Left lung (tissue), 14 donors: Measurements from ENCODE around the gene KDM1A. TPM values are rescaled to one million over a fixed set of nuclear protein-coding genes. Genes with fewer than 3 reads are reported as not detected.

Source experiments
- ATAC-seq: fragments of 200-7000 bp; cut with Tn5 transposase; one replicate; pipeline ENCODE4 v1.9.1; 2020; ENCODE audit warnings: moderate library complexity
- DNase-seq, 4 donors: peaks; one replicate each; pipeline ENCODE4 v3.0.0-alpha.2; 2013 to 2020
- H3K27ac ChIP-seq, 2 donors: fragments of 200-600 bp; sonication (generic) in 1 of 2; one replicate each; pipeline versions ENCODE4 v1.5.0 to v1.8.0; 2020 to 2021
- H3K27me3 ChIP-seq, 2 donors: fragments of 200-600 bp; sonication (generic) in 1 of 2; one replicate each; pipeline versions ENCODE4 v1.5.0 to v1.8.0; 2020 to 2021
- H3K36me3 ChIP-seq, 2 donors: fragments of 200-600 bp; sonication (generic) in 1 of 2; one replicate each; pipeline versions ENCODE4 v1.5.0 to v1.8.0; 2020 to 2021
- H3K4me1 ChIP-seq, 2 donors: fragments of 200-600 bp; one replicate each; pipeline ENCODE4 v1.8.0; 2021
- H3K4me3 ChIP-seq, 2 donors: fragments of 200-600 bp; sonication (generic) in 1 of 2; one replicate each; pipeline versions ENCODE4 v1.5.0 to v1.8.0; 2020 to 2021; ENCODE audit warnings: mild to moderate bottlenecking in 1 of 2
- H3K9me3 ChIP-seq, 2 donors: fragments of 200-600 bp; sonication (generic) in 1 of 2; one replicate each; pipeline versions ENCODE4 v1.5.0 to v1.8.0; 2020 to 2021
- intact Hi-C, 2 donors: fragments of 100-400 bp; cut with DNase I; formaldehyde crosslinking; loops; one replicate each; pipeline versions ENCODE4 v1.11.2 to v1.14.2; 2022
- long read RNA-seq, 12 donors: library from polyadenylated mRNA in 2 of 12; unstranded in 2 of 12; transcript quantifications; one replicate each; pipeline ENCODE4 v2.0.0 and lab custom pipeline, GENCODE V29; 2019 to 2026
- polyA plus RNA-seq, 6 donors: library from polyadenylated mRNA; unstranded; fragments of 120-200 nt; gene quantifications; one replicate each; pipeline ENCODE4 v1.2.1, GENCODE V29; 2013; ENCODE audit not compliant: insufficient read length in 6 of 6
- total RNA-seq, 2 donors: library from RNA; stranded (reverse); fragmentation: NEBNext Ultra II Directional; extraction: Animal tissue kit (Norgen Biotek cat#: 25700); gene quantifications; one replicate each; pipeline ENCODE4 v1.2.1, GENCODE V29; 2021
- TF ChIP-seq, protein P1 (sequence below), 2 donors: fragments of 200-600 bp; sonication (generic) in 1 of 2; IDR thresholded peaks; one replicate each; pipeline versions ENCODE4 v1.5.0 to v1.8.0; 2021; ENCODE audit warnings: antibody characterized with exemption in 2 of 2
- donor health status: DM: no; HTN: yes; CAD: no.
- donor health status: DM: no; HTN: no; CAD: no.

The KDM1A gene
- 10 to 100 TPM; 39.5 to 40.8 TPM for total RNA-seq
- polyA plus RNA-seq = 100 to 1,000 TPM; 114 to 126 (median 119) TPM
- long read RNA-seq, donor 1, transcript KDM1A-206 (1 exons, 2,810 nt) = major isoform, 35 of 150 reads
- long read RNA-seq, donor 1, partial matches to known transcripts = 103 of 150 reads
- long read RNA-seq, donor 1, other reads (novel, unspliced or antisense) = 9 of 150 reads
- long read RNA-seq, donor 2, transcript KDM1A-206 (1 exons, 2,810 nt) = major isoform, 28 of 87 reads
- long read RNA-seq, donor 2, transcript KDM1A-201 (19 exons, 3,033 nt) = minor isoform, 5 of 87 reads
- long read RNA-seq, donor 2, partial matches to known transcripts = 47 of 87 reads
- long read RNA-seq, donor 2, other reads (novel, unspliced or antisense) = 7 of 87 reads
- long read RNA-seq, donor 3, transcript KDM1A-206 (1 exons, 2,810 nt) = major isoform, 9 of 35 reads
- long read RNA-seq, donor 3, transcript KDM1A-201 (19 exons, 3,033 nt) = minor isoform, 6 of 35 reads
- long read RNA-seq, donor 3, partial matches to known transcripts = 20 of 35 reads
- long read RNA-seq, donor 3, other reads (novel, unspliced or antisense) = 0 of 35 reads
- long read RNA-seq, donor 4 = 0 reads
- long read RNA-seq, donor 5, transcript KDM1A-206 (1 exons, 2,810 nt) = major isoform, 29 of 98 reads
- long read RNA-seq, donor 5, partial matches to known transcripts = 58 of 98 reads
- long read RNA-seq, donor 5, other reads (novel, unspliced or antisense) = 8 of 98 reads
- long read RNA-seq, donor 6, transcript KDM1A-206 (1 exons, 2,810 nt) = major isoform, 17 of 52 reads
- long read RNA-seq, donor 6, transcript KDM1A-201 (19 exons, 3,033 nt) = minor isoform, 10 of 52 reads
- long read RNA-seq, donor 6, partial matches to known transcripts = 15 of 52 reads
- long read RNA-seq, donor 6, other reads (novel, unspliced or antisense) = 10 of 52 reads
- long read RNA-seq, donor 7, transcript KDM1A-201 (19 exons, 3,033 nt) = minor isoform, 5 of 43 reads
- long read RNA-seq, donor 7, transcript KDM1A-206 (1 exons, 2,810 nt) = major isoform, 18 of 43 reads
- long read RNA-seq, donor 7, partial matches to known transcripts = 20 of 43 reads
- long read RNA-seq, donor 7, other reads (novel, unspliced or antisense) = 0 of 43 reads
- long read RNA-seq, donor 8, transcript KDM1A-201 (19 exons, 3,033 nt) = minor isoform, 5 of 79 reads
- long read RNA-seq, donor 8, transcript KDM1A-206 (1 exons, 2,810 nt) = major isoform, 26 of 79 reads
- long read RNA-seq, donor 8, partial matches to known transcripts = 36 of 79 reads
- long read RNA-seq, donor 8, other reads (novel, unspliced or antisense) = 12 of 79 reads
- long read RNA-seq, donor 9 = 0 reads
- long read RNA-seq, donor 10, partial matches to known transcripts = 3 of 3 reads
- long read RNA-seq, donor 10, other reads (novel, unspliced or antisense) = 0 of 3 reads
- long read RNA-seq, donor 11, transcript KDM1A-206 (1 exons, 2,810 nt) = major isoform, 20 of 71 reads
- long read RNA-seq, donor 11, partial matches to known transcripts = 42 of 71 reads
- long read RNA-seq, donor 11, other reads (novel, unspliced or antisense) = 5 of 71 reads
- long read RNA-seq, donor 12, transcript KDM1A-201 (19 exons, 3,033 nt) = minor isoform, 5 of 56 reads
- long read RNA-seq, donor 12, transcript KDM1A-206 (1 exons, 2,810 nt) = major isoform, 19 of 56 reads
- long read RNA-seq, donor 12, partial matches to known transcripts = 32 of 56 reads
- long read RNA-seq, donor 12, other reads (novel, unspliced or antisense) = 0 of 56 reads

DNA sequence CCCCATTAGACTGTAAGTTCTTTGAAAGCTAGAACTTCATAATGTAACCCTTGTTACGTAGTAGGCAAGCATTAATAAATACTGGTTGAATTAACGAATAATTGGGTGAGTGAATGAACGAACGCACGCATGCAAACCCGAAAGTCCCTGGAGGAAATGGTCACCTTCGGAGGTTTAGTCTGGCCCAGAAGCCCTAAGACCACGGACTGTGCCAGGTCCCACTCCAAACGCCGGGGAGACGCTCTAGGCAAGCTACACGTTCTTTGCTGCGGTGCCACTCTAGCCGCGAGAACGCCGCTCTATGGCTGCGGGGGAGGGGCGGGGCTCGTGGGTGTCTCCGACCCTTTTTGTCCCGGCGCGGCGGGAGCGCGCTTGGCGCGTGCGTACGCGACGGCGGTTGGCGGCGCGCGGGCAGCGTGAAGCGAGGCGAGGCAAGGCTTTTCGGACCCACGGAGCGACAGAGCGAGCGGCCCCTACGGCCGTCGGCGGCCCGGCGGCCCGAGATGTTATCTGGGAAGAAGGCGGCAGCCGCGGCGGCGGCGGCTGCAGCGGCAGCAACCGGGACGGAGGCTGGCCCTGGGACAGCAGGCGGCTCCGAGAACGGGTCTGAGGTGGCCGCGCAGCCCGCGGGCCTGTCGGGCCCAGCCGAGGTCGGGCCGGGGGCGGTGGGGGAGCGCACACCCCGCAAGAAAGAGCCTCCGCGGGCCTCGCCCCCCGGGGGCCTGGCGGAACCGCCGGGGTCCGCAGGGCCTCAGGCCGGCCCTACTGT lies at the start of gene KDM1A:
KDM1A (plus strand) TSS at position 375 of the 769 bp plus-strand sequence; CDS start at position 504, 129 bp downstream.
- peak within 1 kb of the TSS; percentile 81 to 89 for H3K27ac ChIP-seq
- H3K4me3 ChIP-seq = peak within 1 kb of the TSS; percentile 79 to 92
- TF ChIP-seq, protein P1, sequence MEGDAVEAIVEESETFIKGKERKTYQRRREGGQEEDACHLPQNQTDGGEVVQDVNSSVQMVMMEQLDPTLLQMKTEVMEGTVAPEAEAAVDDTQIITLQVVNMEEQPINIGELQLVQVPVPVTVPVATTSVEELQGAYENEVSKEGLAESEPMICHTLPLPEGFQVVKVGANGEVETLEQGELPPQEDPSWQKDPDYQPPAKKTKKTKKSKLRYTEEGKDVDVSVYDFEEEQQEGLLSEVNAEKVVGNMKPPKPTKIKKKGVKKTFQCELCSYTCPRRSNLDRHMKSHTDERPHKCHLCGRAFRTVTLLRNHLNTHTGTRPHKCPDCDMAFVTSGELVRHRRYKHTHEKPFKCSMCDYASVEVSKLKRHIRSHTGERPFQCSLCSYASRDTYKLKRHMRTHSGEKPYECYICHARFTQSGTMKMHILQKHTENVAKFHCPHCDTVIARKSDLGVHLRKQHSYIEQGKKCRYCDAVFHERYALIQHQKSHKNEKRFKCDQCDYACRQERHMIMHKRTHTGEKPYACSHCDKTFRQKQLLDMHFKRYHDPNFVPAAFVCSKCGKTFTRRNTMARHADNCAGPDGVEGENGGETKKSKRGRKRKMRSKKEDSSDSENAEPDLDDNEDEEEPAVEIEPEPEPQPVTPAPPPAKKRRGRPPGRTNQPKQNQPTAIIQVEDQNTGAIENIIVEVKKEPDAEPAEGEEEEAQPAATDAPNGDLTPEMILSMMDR (IDR thresholded peaks at IDR 0.05) = no peak
- H3K9me3 ChIP-seq = no peaks in the 10 kb centered on the region
- peak; percentile 98 for ATAC-seq
- intact Hi-C loops = no loop called here
- H3K4me1 ChIP-seq = peaks cover 0 to 17% of the 10 kb centered on the region in 2 donors
- no peaks in the 10 kb centered on the region for H3K27me3 ChIP-seq
- H3K36me3 ChIP-seq = no peaks in the 10 kb centered on the region
- DNase-seq = peak; percentile 95 to 99 (median 98)

DNA sequence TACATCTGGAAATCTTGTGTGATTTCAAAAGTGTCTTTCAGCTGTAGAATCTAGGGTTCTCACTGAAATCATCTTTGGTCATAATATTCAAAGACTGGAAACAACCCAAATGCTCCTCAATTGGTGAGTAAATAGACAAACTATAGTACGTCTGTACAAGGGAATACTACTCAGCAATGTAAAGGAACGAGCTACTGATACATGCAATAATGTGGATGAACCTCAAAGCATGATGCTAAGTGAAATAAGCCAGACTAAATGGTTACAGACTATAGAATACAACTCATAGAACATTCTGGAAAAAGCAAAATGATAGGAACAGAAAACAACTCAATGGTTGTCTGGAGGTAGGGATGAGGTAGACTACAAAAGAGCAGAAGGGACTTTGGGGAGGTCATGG lies 49.2 kb upstream of the KDM1A start:
- Histone ChIP-seq H3K9me3 (peaks cover 0 to 6% of the 10 kb centered on the region in 2 donors), H3K27ac (no peak overlapping the region), H3K4me3 (no peak overlapping the region), H3K4me1 (no peaks in the 10 kb centered on the region), H3K27me3 (peaks cover 8 to 76% of the 10 kb centered on the region in 2 donors), H3K36me3 (no peaks in the 10 kb centered on the region)
- DNase-seq (no peak), ATAC-seq (no peak)
- TF ChIP-seq, protein P1 (IDR thresholded peaks at IDR 0.05) = no peak
- intact Hi-C loops = loop anchor here in 1 of 2 donors (10.0 kb wide), 2 partner anchors 215 to 305 kb away; no protein-coding TSS in a partner anchor

DNA sequence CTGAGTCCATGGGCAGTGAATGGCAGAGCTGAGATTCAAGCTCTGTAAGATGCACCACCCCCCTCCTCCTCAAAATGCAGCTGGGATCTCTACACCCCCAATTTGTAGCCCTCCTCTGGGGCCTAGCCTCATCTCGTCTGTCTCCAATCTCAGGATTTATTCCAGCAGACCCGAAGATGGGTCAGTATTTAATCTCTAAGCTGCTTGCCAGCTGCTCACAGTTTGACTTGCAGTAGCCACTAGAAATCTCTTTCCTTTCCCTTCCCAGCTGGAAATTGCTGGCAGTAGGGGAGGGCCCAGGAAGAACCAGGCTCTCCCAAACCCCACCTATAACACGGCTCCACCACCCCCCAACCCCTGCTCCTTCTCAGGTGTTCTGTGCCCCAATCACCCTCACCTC lies 48.1 kb upstream of the KDM1A start:
- Histone ChIP-seq H3K27ac (no peak overlapping the region), H3K4me3 (no peak overlapping the region), H3K36me3 (no peaks in the 10 kb centered on the region), H3K4me1 (no peaks in the 10 kb centered on the region), H3K9me3 (peaks cover 0 to 4% of the 10 kb centered on the region in 2 donors), H3K27me3 (peaks cover 8 to 86% of the 10 kb centered on the region in 2 donors)
- DNase-seq (no peak), ATAC-seq (no peak)
- TF ChIP-seq, protein P1 (IDR thresholded peaks at IDR 0.05) = no peak
- intact Hi-C loops = loop anchor here in 1 of 2 donors (10.0 kb wide), 2 partner anchors 214 to 304 kb away; no protein-coding TSS in a partner anchor
